UCSD-AML1 (cell line): Measurements from ENCODE around the gene SUCLG1.

Experiments used
- DNase-seq: peaks from one replicate; lab custom pipeline; 2025; ENCODE audit not compliant: unreplicated experiment; lab: John Stamatoyannopoulos, UW

SUCLG1 gene

GRCh38 chr2:84467389-84467788 is 8.3 kb upstream of the SUCLG1 start:
- DNase-seq, result no peak

- no peak for DNase-seq
Measured at GRCh38 chr2:84461310-84461709, 2.2 kb upstream of the SUCLG1 start.

GRCh38 chr2:84460670-84461069 is 1.6 kb upstream of the SUCLG1 start:
- no peak for DNase-seq

GRCh38 chr2:84459944-84460429 is 907 bp upstream of the SUCLG1 start:
- DNase-seq, result no peak

- peak; percentile 45 for DNase-seq
Measured at GRCh38 chr2:84458551-84459017, 496 bp downstream of the SUCLG1 start.

- no peak for DNase-seq
Measured at GRCh38 chr2:84457686-84458085, 1.4 kb downstream of the SUCLG1 start.

- DNase-seq, result no peak
Measured at GRCh38 chr2:84456156-84456555, 2.9 kb downstream of the SUCLG1 start.

- DNase-seq, result no peak
Measured at GRCh38 chr2:84454581-84454980, 4.5 kb downstream of the SUCLG1 start.

- no peak for DNase-seq
Measured at GRCh38 chr2:84452624-84453023, 6.5 kb downstream of the SUCLG1 start.

GRCh38 chr2:84451579-84451978 is 7.5 kb downstream of the SUCLG1 start:
- DNase-seq, result no peak

- no peak for DNase-seq
Measured at GRCh38 chr2:84450288-84451227, 8.5 kb downstream of the SUCLG1 start.

GRCh38 chr2:84449711-84450110 is 9.4 kb downstream of the SUCLG1 start:
- no peak for DNase-seq

GRCh38 chr2:84449055-84449454 is 10.0 kb downstream of the SUCLG1 start:
- DNase-seq, result no peak

- DNase-seq, result no peak
Measured at GRCh38 chr2:84443477-84443876, 15.6 kb downstream of the SUCLG1 start.

- no peak for DNase-seq
Measured at GRCh38 chr2:84442888-84443287, 16.2 kb downstream of the SUCLG1 start.

GRCh38 chr2:84441505-84441904 is 17.6 kb downstream of the SUCLG1 start:
- no peak for DNase-seq

- no peak for DNase-seq
Measured at GRCh38 chr2:84441036-84441435, 18.0 kb downstream of the SUCLG1 start.

- no peak for DNase-seq
Measured at GRCh38 chr2:84435345-84436025, 23.6 kb downstream of the SUCLG1 start.

GRCh38 chr2:84429328-84429727 is 29.8 kb downstream of the SUCLG1 start:
- DNase-seq, result no peak

- DNase-seq, result no peak
Measured at GRCh38 chr2:84427235-84428138, 31.6 kb downstream of the SUCLG1 start.

- no peak for DNase-seq
Measured at GRCh38 chr2:84425310-84425709, 33.8 kb downstream of the SUCLG1 start.
